Measurements from ENCODE around the gene SLC2A13.
"Not testable (repeated sequence)": the region's sequence is repeated elsewhere in the genome, so short reads cannot be mapped to it uniquely, and the experiment has no call there.

The SLC2A13 gene

DNA sequence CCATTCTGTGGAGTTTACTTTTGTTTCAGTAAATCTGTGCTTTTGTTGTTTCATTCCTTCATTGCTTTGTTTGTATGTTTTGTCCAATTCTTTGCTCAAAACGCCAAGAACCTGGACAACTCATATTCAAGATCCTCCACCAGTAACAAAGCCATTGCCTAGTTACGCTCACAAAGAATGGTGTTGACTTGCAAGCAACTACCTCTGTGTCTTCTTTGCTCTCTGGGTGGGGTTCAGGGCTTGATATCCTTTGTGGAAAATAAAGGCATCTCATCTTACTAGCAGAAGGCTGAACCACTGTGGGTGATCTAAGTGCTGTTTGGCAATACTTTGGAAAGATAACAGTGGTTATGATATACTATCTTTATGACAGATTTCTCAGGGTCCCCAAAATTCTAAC, 252.9 kb downstream of the SLC2A13 start:
- FAIRE-seq: no peak

DNA sequence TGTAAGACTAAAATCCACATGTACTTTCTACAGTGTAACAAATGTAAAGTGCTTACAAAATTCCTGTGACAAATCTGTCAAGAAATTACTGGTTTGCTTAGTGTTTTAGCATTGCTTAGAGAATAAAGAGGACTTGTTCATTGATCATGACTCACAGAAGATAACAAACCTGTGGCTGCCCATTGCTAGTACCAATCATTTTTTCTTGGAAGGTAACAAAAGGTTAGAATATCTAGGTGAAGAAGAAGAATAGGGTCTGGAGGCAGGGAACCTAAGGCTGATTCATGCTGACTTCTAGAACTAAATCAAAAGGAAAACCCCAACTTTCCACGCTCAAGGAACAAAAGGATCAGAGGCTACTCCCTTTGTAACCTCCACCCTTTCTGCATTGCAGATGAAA, 253.5 kb downstream of the SLC2A13 start:
- no peak for FAIRE-seq

DNA sequence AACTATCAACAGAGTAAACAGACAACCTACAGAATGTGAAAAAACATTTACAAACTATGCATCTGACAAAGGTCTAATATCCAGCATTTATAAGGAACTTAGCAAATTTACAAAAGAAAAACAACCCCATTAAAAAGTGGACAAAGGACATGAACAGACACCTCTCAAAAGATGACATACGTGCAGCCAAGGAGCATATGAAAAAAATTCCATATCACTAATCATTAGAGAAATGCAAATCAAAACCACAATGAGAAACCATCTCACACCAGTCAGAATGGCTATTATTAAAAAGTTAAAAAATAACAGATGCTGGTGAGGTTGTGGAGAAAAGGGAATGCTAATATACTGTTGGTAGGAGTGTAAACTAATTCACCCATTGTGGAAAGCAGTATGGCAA, 257.7 kb downstream of the SLC2A13 start:
- FAIRE-seq: not testable (repeated sequence)

DNA sequence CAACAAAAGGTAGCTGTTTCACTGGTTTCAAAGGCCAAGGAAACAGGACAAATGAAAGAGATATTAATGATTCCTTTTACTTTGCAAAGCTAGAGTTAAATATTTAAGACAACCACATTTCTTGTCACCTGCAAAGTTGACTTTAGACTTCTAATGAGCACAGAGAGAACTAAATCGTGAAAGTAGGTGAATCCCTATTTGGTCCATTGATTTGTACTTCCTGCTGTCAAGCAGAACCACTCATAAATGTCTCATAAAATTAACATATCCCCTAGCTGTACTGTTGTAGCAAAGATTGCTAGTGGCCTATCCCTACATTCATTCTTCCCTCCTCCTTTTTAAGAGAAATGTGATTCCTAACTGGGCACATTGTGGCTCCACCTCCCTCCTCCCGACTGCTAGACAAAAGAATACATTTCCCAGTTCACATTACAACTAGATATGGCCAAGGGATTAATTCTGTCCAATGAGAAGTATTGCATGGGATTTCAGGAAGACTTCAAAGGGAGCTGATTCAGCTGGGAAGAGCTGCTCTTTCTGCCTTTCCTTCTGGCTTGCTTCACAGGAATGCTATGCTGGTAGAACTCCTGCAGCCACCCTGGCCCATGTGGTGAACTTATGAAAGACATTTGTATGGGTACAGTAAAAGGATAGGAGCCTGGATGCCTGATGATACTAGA, 258.8 kb downstream of the SLC2A13 start:
- FAIRE-seq: no peak

GRCh38 chr12:39846304-39846703, 259.6 kb downstream of the SLC2A13 start:
- FAIRE-seq: no peak

DNA sequence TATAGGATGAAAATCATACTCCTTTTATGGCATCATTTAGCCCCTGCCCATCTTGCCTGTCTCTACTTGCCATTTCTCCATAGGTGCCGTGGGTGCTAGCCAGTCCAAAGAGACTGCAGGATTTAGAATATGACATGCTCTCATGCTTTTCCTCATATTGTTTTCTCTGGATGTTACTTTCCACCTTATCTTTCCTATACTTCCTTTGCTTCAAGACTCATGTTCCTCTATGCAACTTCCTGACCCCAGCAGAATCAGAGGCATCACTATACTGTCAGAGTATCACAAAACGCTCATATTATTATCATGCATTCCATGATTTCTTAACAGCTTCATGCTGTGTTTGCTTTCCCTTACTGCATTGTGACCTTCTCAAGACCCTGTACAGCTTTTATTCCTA, 265.5 kb downstream of the SLC2A13 start:
- FAIRE-seq: no peak

- FAIRE-seq: no peak
These were observed 266.8 kb downstream of the SLC2A13 start for GRCh38 chr12:39839072-39839471.

DNA sequence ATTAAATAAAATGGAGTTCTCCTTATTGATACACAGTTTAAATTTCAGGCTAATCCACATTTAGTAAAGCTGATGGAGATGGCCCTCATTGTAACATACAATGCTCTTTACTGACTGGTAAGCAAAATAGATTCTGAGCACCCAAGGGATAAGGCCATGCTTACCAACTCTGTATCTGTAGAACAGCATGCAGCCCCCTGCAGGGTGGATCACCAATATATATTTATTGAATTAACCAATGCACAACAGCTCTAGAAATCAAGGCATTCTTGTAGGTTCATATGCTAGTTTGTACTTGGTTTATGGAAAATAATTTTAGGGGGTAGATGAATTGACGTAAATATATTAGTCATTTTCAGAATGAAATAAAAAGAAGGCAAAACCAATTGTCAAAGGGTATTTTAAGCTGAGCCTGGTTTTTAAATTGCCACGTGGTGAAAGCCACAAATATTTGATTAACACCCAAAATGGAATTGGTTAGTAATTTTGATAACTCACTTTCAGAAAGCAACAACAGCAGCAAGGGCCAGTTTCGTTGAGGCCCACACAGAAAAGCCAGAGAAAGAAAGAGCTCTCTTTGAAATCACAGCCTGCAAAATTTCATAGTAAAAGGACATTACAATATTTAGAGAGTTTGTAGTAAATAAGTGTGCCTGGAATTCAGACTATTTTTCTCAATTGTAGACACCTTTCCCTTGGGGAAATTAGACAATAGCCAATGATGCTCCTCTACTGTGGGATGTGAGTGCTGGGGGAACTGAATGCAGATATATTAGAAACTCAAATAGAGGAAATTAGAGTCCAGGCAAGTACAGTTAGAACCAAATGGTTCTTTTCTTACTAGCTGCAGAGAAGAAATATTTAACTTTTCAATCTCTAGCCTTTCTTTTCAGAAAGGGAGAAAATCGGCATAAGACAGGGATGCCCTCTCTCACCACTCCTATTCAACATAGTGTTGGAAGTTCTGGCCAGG, 270.1 kb downstream of the SLC2A13 start:
- no peak for FAIRE-seq

GRCh38 chr12:39831587-39832315, 274.1 kb downstream of the SLC2A13 start:
- no peak for FAIRE-seq

GRCh38 chr12:39830852-39831520, 274.9 kb downstream of the SLC2A13 start:
- no peak for FAIRE-seq

GRCh38 chr12:39830171-39830570, 275.7 kb downstream of the SLC2A13 start:
- no peak for FAIRE-seq

- FAIRE-seq: no peak
These were observed 281.2 kb downstream of the SLC2A13 start for GRCh38 chr12:39824505-39825212.

GRCh38 chr12:39816671-39817185, 289.2 kb downstream of the SLC2A13 start:
- FAIRE-seq: no peak

DNA sequence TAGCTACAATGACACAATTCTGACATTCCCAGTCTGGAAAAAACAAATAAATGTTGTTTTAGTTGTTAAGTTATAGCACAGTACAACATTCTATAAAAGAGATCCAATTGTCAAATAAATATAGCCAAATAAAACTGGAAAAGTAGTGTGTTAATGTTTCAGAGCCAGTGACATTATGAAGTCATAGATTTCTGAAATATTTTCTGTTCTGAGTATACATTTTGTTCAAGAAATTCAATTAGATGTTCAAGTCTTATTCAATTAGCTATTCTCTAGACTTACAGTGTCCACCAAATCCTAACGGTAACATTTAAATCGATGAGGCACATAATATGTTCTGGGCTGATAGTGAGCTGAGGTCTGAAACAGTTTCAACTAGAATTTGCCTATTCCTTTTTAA, 290.1 kb downstream of the SLC2A13 start:
- no peak for FAIRE-seq

DNA sequence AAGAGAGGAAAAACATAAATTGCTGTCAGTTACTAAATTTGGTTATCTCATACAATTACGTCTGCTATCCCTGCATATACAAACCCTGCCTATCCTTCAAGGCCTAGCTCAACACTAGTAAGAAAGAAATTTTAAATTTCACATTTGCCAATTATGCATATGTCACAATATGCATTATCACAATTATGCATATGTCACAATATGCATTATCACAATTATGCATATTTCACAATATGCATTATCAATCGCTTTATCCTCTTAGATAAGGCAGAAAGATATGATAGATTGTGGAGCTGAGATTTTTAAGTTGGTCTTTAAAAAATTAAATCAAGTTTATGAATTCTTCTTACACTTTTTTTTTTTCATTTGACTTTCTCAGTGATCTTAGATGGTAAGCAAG, 291.3 kb downstream of the SLC2A13 start:
- peak; percentile 19 for FAIRE-seq

- FAIRE-seq: no peak
These were observed 292.1 kb downstream of the SLC2A13 start for GRCh38 chr12:39813776-39814175.

GRCh38 chr12:39812456-39812855, 293.4 kb downstream of the SLC2A13 start:
- not testable (repeated sequence) for FAIRE-seq

GRCh38 chr12:39807043-39807442, 298.8 kb downstream of the SLC2A13 start:
- no peak for FAIRE-seq

DNA sequence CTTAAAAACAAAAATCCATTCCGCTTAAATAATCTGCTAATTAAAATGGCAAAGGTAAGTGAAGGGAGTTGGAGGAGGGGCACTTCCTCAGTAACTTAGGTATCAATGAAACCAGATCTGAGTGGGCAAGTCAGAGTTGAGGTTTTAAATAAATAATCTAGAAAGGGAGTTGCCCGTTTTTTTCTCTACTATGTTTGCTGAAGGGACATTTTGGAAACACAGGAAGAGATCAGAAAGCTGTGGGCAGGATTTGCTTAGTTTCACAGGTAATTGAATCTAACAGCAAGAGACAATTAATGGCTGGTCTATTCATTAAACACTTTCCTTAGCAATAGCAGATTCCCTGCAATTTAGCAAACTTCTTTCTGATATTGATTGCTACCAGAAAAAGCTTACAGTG, 300.2 kb downstream of the SLC2A13 start:
- FAIRE-seq: no peak

DNA sequence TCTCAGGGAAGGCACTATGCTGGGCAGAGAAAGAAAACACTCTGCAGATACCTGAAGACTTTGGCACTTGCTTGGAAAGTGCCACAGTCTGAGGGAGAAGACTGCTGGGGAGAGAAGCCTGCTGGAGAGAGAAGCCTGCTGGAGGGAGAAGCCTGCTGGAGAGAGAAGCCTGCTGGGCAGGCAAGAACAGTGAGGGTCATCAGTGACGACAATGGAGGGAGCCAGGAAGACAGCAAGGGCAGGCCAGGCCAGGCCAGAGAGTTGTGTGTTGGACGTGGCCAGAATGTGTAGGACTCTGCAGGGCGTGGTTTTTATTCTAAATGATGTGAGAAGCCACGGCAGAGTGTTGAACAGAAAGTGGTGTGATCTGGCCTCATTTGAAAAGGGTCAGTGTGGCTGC, 301.0 kb downstream of the SLC2A13 start:
- no peak for FAIRE-seq

DNA sequence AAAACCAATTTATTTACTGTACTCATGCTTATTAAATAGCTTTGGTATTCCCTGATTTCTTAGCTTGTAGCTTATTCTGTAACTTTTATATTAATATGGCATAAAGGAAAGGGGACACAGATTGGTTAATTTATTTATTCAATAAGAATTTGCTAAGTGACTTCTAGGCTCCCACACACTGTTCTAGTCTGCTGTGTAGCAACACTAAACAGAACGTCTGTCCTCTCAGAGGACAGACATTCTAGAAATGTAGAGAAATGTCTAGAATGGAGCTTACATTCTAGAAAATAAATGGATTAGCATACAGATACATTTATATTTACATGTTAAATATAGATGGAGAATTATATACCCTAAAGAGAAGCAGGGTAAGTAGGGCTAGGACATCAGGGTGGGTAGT, 301.4 kb downstream of the SLC2A13 start:
- FAIRE-seq: no peak

DNA sequence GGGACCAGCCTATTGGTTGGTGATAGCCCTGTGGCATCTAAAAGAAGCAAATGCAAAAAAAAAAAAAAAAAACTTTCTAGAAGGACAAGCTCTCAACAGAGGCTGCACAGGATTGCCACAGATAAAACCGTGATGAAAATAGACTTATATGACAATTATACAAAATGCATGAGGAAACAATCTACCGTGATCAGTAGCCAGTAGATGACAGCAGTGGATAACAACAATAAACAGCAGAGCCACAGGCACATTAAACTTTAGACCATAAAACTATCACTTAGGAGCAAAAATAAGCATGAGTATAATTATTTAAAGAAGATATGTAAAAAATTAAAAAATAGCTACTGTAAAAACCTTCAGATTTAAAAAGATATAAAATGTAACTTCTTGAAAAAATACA, 302.7 kb downstream of the SLC2A13 start:
- FAIRE-seq: no peak
